ENCODE results near the gene ADM.
"Not testable (repeated sequence)": the region's sequence is repeated elsewhere in the genome, so short reads cannot be mapped to it uniquely, and the experiment has no call there.

The ADM gene

GRCh38 chr11:10304495-10305261 lies at the start of gene ADM:
TSS of gene ADM (plus strand) at chr11:10305073. CDS start at chr11:10305701, 628 bp downstream.
- DNase-seq (ENCODE audit: low read depth in 2 of 2): no peak

GRCh38 chr11:10255388-10256125 lies 49.3 kb upstream of the ADM start:
- DNase-seq (ENCODE audit: low read depth in 2 of 2): no peak

- DNase-seq (ENCODE audit: low read depth in 2 of 2): no peak
Measured at GRCh38 chr11:10257478-10257877, 47.4 kb upstream of the ADM start.

GRCh38 chr11:10261821-10262220 lies 43.1 kb upstream of the ADM start:
- no peak for DNase-seq (ENCODE audit: low read depth in 2 of 2)

GRCh38 chr11:10263929-10264328 lies 40.9 kb upstream of the ADM start:
- DNase-seq (ENCODE audit: low read depth in 2 of 2): no peak

- DNase-seq (ENCODE audit: low read depth in 2 of 2): not testable (repeated sequence)
Measured at GRCh38 chr11:10264716-10265115, 40.2 kb upstream of the ADM start.

- DNase-seq (ENCODE audit: low read depth in 2 of 2): no peak
Measured at GRCh38 chr11:10265936-10266335, 38.9 kb upstream of the ADM start.

GRCh38 chr11:10267821-10268220 lies 37.1 kb upstream of the ADM start:
- no peak for DNase-seq (ENCODE audit: low read depth in 2 of 2)

GRCh38 chr11:10268746-10269488 lies 36.0 kb upstream of the ADM start:
- DNase-seq (ENCODE audit: low read depth in 2 of 2): no peak

GRCh38 chr11:10272132-10272531 lies 32.7 kb upstream of the ADM start:
- no peak for DNase-seq (ENCODE audit: low read depth in 2 of 2)

- no peak for DNase-seq (ENCODE audit: low read depth in 2 of 2)
Measured at GRCh38 chr11:10273738-10274137, 31.1 kb upstream of the ADM start.

- DNase-seq (ENCODE audit: low read depth in 2 of 2): no peak
Measured at GRCh38 chr11:10274726-10275125, 30.1 kb upstream of the ADM start.

- no peak for DNase-seq (ENCODE audit: low read depth in 2 of 2)
Measured at GRCh38 chr11:10275714-10276113, 29.2 kb upstream of the ADM start.

GRCh38 chr11:10282117-10282516 lies 22.8 kb upstream of the ADM start:
- no peak for DNase-seq (ENCODE audit: low read depth in 2 of 2)

GRCh38 chr11:10283991-10284390 lies 20.9 kb upstream of the ADM start:
- DNase-seq (ENCODE audit: low read depth in 2 of 2): no peak

- DNase-seq (ENCODE audit: low read depth in 2 of 2): no peak
Measured at GRCh38 chr11:10285148-10285802, 19.6 kb upstream of the ADM start.

GRCh38 chr11:10287140-10287539 lies 17.7 kb upstream of the ADM start:
- DNase-seq (ENCODE audit: low read depth in 2 of 2): no peak

GRCh38 chr11:10287766-10288715 lies 16.8 kb upstream of the ADM start:
- DNase-seq (ENCODE audit: low read depth in 2 of 2): no peak

GRCh38 chr11:10288881-10289764 lies 15.8 kb upstream of the ADM start:
- no peak for DNase-seq (ENCODE audit: low read depth in 2 of 2)

Data from stimulated activated CD4-positive, alpha-beta T cell treated with anti-CD3 and anti-CD28 coated beads, Interleukin-4, amount 100 ng/mL, for 48 hours (primary cell).